Type B pancreatic cell (in vitro differentiated cells): Measurements from ENCODE around the gene OR8G1. TPM values are rescaled to one million over a fixed set of nuclear protein-coding genes. Genes with fewer than 3 reads are reported as not detected.

Source experiments
- DNase-seq: peaks from one replicate; pipeline ENCODE4 v3.0.0; 2021; ENCODE audit warnings: mixed read lengths; ENCODE audit not compliant: unreplicated experiment; ENCODE audit errors: extremely low spot score
- H3K27ac Mint-ChIP-seq: 2 replicates; pipeline ENCODE4 v1.8.0; 2021; ENCODE audit warnings: mild to moderate bottlenecking, mixed read lengths
- H3K27me3 Mint-ChIP-seq: 2 replicates; pipeline ENCODE4 v1.8.0; 2021; ENCODE audit warnings: mixed read lengths
- H3K36me3 Mint-ChIP-seq: 2 replicates; pipeline ENCODE4 v1.8.0; 2021; ENCODE audit warnings: mixed read lengths
- H3K4me1 Mint-ChIP-seq: one replicate; pipeline ENCODE4 v1.8.0; 2021; ENCODE audit warnings: mixed read lengths; ENCODE audit not compliant: unreplicated experiment
- H3K4me3 Mint-ChIP-seq: 2 replicates; pipeline ENCODE4 v1.8.0; 2021; ENCODE audit warnings: mild to moderate bottlenecking, mixed read lengths
- H3K9me3 Mint-ChIP-seq: 2 replicates; pipeline ENCODE4 v1.8.0; 2021; ENCODE audit warnings: mixed read lengths
- CTCF ChIP-seq: fragments of 200-600 bp; sonication (generic); conservative IDR thresholded peaks from 2 replicates; pipeline ENCODE4 v1.5.0; 2021; ENCODE audit warnings: antibody characterized with exemption, mild to moderate bottlenecking
- total RNA-seq: library from RNA; stranded (reverse); gene quantifications from 2 replicates; pipeline ENCODE4 v1.2.1, GENCODE V29; 2021; ENCODE audit warnings: low replicate concordance

The OR8G1 gene
- total RNA-seq, 1 donor from 2014 or later = not detected

- no peak for DNase-seq
- H3K36me3 Mint-ChIP-seq = no peaks in the 10 kb centered on the region
- no peaks in the 10 kb centered on the region for H3K27me3 Mint-ChIP-seq
- H3K27ac Mint-ChIP-seq = no peak overlapping the region
- peaks cover 15% of the 10 kb centered on the region for H3K9me3 Mint-ChIP-seq
- H3K4me1 Mint-ChIP-seq = no peaks in the 10 kb centered on the region
- no peak overlapping the region for H3K4me3 Mint-ChIP-seq
- no peak for TF ChIP-seq CTCF
Observed at GRCh38 chr11:124277207-124277606, 36.3 kb downstream of the OR8G1 start.

DNA sequence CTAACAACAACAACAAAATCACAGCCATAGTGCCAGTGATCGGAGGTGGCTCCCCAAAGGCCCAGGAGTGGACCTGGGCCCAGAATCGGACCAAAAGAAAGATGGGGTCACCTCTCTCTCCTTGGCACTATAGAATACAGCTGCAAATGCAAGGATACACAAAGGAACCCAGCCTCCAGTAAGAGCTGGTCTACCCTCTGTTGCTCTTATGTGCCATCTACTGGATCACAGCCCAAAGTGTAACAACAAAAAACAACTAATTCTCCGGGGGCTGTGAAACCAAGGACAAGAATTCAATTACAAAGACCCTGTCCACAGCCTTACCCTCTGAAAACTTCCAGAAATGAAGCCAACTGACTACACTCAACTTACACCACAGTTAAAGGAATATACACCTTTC is 36.9 kb downstream of the OR8G1 start:
- peak; percentile 32 for TF ChIP-seq CTCF
- Mint-ChIP-seq H3K27ac (no peak overlapping the region), H3K4me1 (no peaks in the 10 kb centered on the region), H3K4me3 (no peak overlapping the region), H3K27me3 (no peaks in the 10 kb centered on the region), H3K36me3 (no peaks in the 10 kb centered on the region), H3K9me3 (peaks cover 15% of the 10 kb centered on the region)
- no peak for DNase-seq

DNA sequence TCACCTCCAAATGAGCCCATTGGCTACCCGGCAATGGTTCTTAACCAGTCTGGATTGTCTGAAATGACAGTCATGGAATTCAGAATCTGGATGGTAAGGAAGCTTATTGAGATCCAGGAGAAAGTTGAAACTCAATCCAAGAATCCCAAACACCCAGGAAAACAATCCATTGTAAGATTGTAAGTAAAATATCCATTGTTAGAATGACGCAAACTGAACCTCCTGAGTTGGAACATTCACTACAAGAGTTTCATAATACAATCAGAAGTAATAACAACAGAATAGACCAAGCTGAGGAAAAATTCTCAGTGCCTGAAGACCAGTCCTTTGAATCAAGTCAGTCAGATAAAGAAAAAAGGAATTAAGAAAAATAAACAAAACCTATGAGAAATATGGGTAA is 37.4 kb downstream of the OR8G1 start:
- TF ChIP-seq CTCF = no peak
- Mint-ChIP-seq H3K9me3 (peaks cover 15% of the 10 kb centered on the region), H3K4me1 (no peaks in the 10 kb centered on the region), H3K4me3 (no peak overlapping the region), H3K27ac (no peak overlapping the region), H3K27me3 (no peaks in the 10 kb centered on the region), H3K36me3 (no peaks in the 10 kb centered on the region)
- DNase-seq = no peak

DNA sequence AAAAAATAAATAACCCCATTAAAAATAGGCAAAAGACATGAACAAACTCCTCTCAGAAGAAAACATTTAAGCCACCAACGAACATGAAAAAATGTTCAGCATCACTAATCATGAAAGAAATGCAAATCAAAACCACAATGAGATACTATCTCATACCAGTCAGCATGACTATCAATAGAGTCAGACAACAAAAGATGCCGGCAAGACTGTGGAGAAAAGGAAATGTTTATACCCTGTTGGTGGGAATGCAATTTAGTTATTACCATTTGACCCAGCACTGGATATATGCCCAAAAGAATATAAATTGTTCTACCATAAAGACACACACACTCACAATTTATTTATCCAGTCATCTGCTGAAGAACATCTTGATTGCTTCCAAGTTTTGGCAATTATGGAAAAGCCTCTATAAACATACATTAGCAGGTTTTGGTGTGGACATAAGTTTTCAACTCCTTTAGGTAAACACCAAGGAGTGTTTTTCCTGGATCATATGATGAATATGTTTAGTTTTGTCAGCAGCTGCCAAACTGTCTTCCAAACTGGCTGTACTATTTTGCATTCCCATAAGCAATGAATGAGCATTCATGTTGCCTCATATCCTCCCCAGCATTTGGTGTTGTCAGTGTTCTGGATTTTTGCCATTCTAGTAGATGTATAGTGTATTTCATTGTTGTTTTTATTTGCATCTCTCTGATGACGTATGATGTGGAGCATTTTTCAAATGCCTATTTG is 44.9 kb downstream of the OR8G1 start:
- DNase-seq = no peak
- H3K27me3 Mint-ChIP-seq = no peaks in the 10 kb centered on the region
- H3K9me3 Mint-ChIP-seq = peaks cover 9% of the 10 kb centered on the region

DNA sequence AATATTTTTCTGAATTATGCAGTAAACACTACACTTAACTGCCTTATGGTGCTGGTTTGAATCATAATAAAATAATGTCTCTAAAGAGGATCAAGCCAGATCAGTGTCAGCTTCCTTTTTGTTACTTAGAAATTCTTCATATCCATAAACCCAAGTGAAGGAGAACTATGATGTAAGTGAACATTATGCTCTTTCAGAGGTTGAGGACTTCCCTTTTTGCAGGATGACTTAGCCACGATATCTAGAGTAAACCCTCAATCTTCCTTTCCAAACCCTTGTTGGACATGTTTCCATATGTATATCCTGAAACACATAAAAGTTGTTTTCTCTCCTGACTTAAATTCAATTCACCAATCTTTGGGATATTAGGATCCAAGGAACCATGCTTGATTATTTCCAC is 53.8 kb downstream of the OR8G1 start:
- Mint-ChIP-seq H3K4me1 (no peaks in the 10 kb centered on the region), H3K4me3 (no peak overlapping the region), H3K9me3 (no peaks in the 10 kb centered on the region), H3K36me3 (no peaks in the 10 kb centered on the region), H3K27ac (no peak overlapping the region), H3K27me3 (no peaks in the 10 kb centered on the region)
- TF ChIP-seq CTCF = no peak
- no peak for DNase-seq

More for the DNA sequence above, 44.9 kb downstream of the OR8G1 start:
- H3K36me3 Mint-ChIP-seq = no peaks in the 10 kb centered on the region
- H3K4me1 Mint-ChIP-seq = no peaks in the 10 kb centered on the region
- H3K4me3 Mint-ChIP-seq = no peak overlapping the region
- no peak for TF ChIP-seq CTCF
- no peak overlapping the region for H3K27ac Mint-ChIP-seq
